HCT116 (cell line): Measurements from ENCODE around the gene PZP. TPM values are rescaled to one million over a fixed set of nuclear protein-coding genes. Genes with fewer than 3 reads are reported as not detected.
"Not testable (repeated sequence)": the region's sequence is repeated elsewhere in the genome, so short reads cannot be mapped to it uniquely, and the experiment has no call there.

Source experiments
- ATAC-seq: fragments of 200-7000 bp; cut with Tn5 transposase; 2 replicates; pipeline ENCODE4 v1.9.1; 2020; ENCODE audit warnings: mild to moderate bottlenecking, moderate library complexity
- BruUV-seq: library from RNA; stranded (reverse); fragments of 400-500 nt; replicated peaks from 2 replicates; lab custom pipeline; 2021; lab: Mats Ljungman, UMichigan
- CTCF ChIA-PET: fragments of 300-600 bp; sonication (Branson Sonifier 250); formaldehyde crosslinking; loops from one replicate; lab custom pipeline; 2021; ENCODE audit warnings: antibody characterized with exemption; lab: Charles Lee
- POLR2A ChIA-PET: fragments of 300-600, 350-600 bp; sonication (Branson Sonifier 250); formaldehyde crosslinking; loops from one replicate; lab custom pipeline; 2021; ENCODE audit warnings: antibody characterized with exemption; lab: Charles Lee
- RAD21 ChIA-PET, 2 experiments: fragments of 300-600 bp; sonication (Branson Sonifier 250); formaldehyde crosslinking; loops; one replicate each; lab custom pipeline; 2023; ENCODE audit warnings: low total read pairs in 2 of 2; ENCODE audit not compliant: uncharacterized antibody in 2 of 2, unreplicated experiment in 2 of 2, low non-redundant PET in 1 of 2; lab: Charles Lee
- DNase-seq: peaks from one replicate; pipeline ENCODE4 v3.0.0-alpha.2; 2010; ENCODE audit warnings: low read depth, low spot score
- H2AFZ ChIP-seq: fragments of 200-600 bp; shearing (Covaris generic), sonication (generic); 2 replicates; pipeline ENCODE4 v1.6.1; 2017; ENCODE audit warnings: low read depth, mixed run types, mixed read lengths, antibody characterized with exemption, low read length; ENCODE audit not compliant: poor library complexity, severe bottlenecking
- H3K27ac ChIP-seq: 2 replicates; pipeline ENCODE4 v1.5.1; 2012; ENCODE audit warnings: low read depth, low read length
- H3K27me3 ChIP-seq: fragments of 200-600 bp; sonication (generic); 2 replicates; pipeline ENCODE4 v1.6.1; 2016; ENCODE audit warnings: mixed run types, low read length, mixed read lengths; ENCODE audit not compliant: insufficient read depth
- H3K36me3 ChIP-seq, 2 experiments: fragments of 200-500 bp in 1 of 2; fragments of 200-600 bp in 1 of 2; sonication (Bioruptor generic) in 1 of 2; sonication (generic) in 1 of 2; 2 replicates each; pipeline versions ENCODE4 v1.5.1 to v1.6.1; 2014 to 2016; ENCODE audit warnings: low read length in 2 of 2, inconsistent platforms in 1 of 2, mixed read lengths in 1 of 2, mixed run types in 1 of 2; ENCODE audit not compliant: insufficient read depth in 2 of 2, control insufficient read depth in 1 of 2
- H3K4me1 ChIP-seq, 2 experiments: fragments of 200-600 bp in 1 of 2; sonication (generic) in 1 of 2; 2 replicates each; pipeline versions ENCODE4 v1.5.1 to v1.6.1; 2012 to 2017; ENCODE audit warnings: low read length in 2 of 2, inconsistent platforms in 1 of 2, mild to moderate bottlenecking in 1 of 2, mixed read lengths in 1 of 2, mixed run types in 1 of 2, moderate library complexity in 1 of 2; ENCODE audit not compliant: insufficient read depth in 2 of 2, control insufficient read depth in 1 of 2
- H3K4me2 ChIP-seq: fragments of 200-600 bp; sonication (generic); 2 replicates; pipeline ENCODE4 v1.6.1; 2017; ENCODE audit warnings: mixed run types, low read length, mixed read lengths
- H3K4me3 ChIP-seq, 2 experiments: fragments of 200-600 bp in 1 of 2; sonication (generic) in 1 of 2; replicated peaks in 1 of 2; 2 replicates each; pipeline ENCODE4 v1.5.1; 2011 to 2016; ENCODE audit warnings: low read length in 2 of 2, control low read depth in 1 of 2, low read depth in 1 of 2, mild to moderate bottlenecking in 1 of 2, mixed read lengths in 1 of 2, mixed run types in 1 of 2
- H3K79me2 ChIP-seq: fragments of 200-600 bp; sonication (generic); 2 replicates; pipeline ENCODE4 v1.6.1; 2017; ENCODE audit warnings: mild to moderate bottlenecking, mixed run types, low read length, moderate library complexity, mixed read lengths; ENCODE audit not compliant: insufficient read depth
- H3K9ac ChIP-seq: fragments of 200-600 bp; sonication (generic); 2 replicates; pipeline ENCODE4 v1.6.1; 2016; ENCODE audit warnings: low read length, mixed read lengths
- H3K9me2 ChIP-seq: fragments of 200-600 bp; sonication (generic), shearing (Covaris generic); 2 replicates; pipeline ENCODE4 v1.6.1; 2017; ENCODE audit warnings: mixed run types, mild to moderate bottlenecking, moderate library complexity; ENCODE audit not compliant: insufficient read depth
- H3K9me3 ChIP-seq, 2 experiments: fragments of 200-500 bp in 1 of 2; fragments of 200-600 bp in 1 of 2; sonication (Bioruptor generic) in 1 of 2; sonication (generic) in 1 of 2; 2 replicates each; pipeline ENCODE4 v1.6.1; 2014 to 2017; ENCODE audit warnings: low read length in 2 of 2, mixed read lengths in 2 of 2, inconsistent platforms in 1 of 2, low read depth in 1 of 2, mild to moderate bottlenecking in 1 of 2, mixed run types in 1 of 2, moderate library complexity in 1 of 2; ENCODE audit not compliant: control insufficient read depth in 1 of 2, insufficient read depth in 1 of 2
- H4K20me1 ChIP-seq: fragments of 200-600 bp; sonication (generic), shearing (Covaris generic); 2 replicates; pipeline ENCODE4 v1.6.1; 2017; ENCODE audit warnings: mixed run types, mild to moderate bottlenecking, moderate library complexity; ENCODE audit not compliant: insufficient read depth
- POLR2AphosphoS5 ChIP-seq: IDR thresholded peaks from 2 replicates; pipeline ENCODE4 v1.6.1; 2011; ENCODE audit warnings: mild to moderate bottlenecking, low read depth, low read length, moderate library complexity
- ZFX ChIP-seq: fragments of 450-650 bp; IDR thresholded peaks from 2 replicates; pipeline ENCODE4 v1.6.1; 2017
- intact Hi-C: fragments of 100-400 bp; cut with micrococcal nuclease; formaldehyde crosslinking; loops from 2 replicates; pipeline ENCODE4 v1.10.0; 2022
- total RNA-seq: library from RNA; stranded (reverse); gene quantifications from one replicate; pipeline ENCODE4 v1.2.1, GENCODE V29; 2021; ENCODE audit not compliant: unreplicated experiment
- TF ChIP-seq, protein P1 (sequence below): IDR thresholded peaks from 2 replicates; pipeline ENCODE4 v1.6.1; 2012; ENCODE audit warnings: low read depth
- TF ChIP-seq, protein P2 (sequence below): IDR thresholded peaks from 2 replicates; pipeline ENCODE4 v1.6.1; 2012
- TF ChIP-seq, protein P3 (sequence below): IDR thresholded peaks from 2 replicates; pipeline ENCODE4 v1.6.1; 2011; ENCODE audit warnings: mild to moderate bottlenecking, low read length, moderate library complexity; ENCODE audit not compliant: insufficient replicate concordance; ENCODE audit errors: extremely low read depth

Gene PZP
- total RNA-seq, 1 experiment from 2014 or later: not detected

DNA sequence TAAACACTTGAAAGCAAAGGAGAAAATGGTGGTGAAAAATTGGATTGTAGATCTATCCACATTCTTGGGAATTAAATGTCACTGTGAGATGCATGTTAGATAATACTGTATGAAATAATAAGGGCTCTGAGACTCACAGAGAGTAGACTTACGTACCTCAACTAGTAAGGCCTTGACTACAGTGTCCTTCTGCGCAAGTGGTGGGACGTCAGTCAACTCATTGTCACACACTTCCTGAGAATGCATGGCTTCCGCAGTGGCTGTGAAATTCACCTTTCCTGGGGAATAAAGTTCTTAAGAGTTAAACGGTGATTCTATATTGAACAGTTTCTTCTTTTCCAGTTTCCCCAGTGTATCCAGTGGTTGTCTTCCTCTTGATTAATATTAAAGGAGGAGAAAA is 32.6 kb upstream of the PZP start (continued):
- TF ChIP-seq, protein P1, sequence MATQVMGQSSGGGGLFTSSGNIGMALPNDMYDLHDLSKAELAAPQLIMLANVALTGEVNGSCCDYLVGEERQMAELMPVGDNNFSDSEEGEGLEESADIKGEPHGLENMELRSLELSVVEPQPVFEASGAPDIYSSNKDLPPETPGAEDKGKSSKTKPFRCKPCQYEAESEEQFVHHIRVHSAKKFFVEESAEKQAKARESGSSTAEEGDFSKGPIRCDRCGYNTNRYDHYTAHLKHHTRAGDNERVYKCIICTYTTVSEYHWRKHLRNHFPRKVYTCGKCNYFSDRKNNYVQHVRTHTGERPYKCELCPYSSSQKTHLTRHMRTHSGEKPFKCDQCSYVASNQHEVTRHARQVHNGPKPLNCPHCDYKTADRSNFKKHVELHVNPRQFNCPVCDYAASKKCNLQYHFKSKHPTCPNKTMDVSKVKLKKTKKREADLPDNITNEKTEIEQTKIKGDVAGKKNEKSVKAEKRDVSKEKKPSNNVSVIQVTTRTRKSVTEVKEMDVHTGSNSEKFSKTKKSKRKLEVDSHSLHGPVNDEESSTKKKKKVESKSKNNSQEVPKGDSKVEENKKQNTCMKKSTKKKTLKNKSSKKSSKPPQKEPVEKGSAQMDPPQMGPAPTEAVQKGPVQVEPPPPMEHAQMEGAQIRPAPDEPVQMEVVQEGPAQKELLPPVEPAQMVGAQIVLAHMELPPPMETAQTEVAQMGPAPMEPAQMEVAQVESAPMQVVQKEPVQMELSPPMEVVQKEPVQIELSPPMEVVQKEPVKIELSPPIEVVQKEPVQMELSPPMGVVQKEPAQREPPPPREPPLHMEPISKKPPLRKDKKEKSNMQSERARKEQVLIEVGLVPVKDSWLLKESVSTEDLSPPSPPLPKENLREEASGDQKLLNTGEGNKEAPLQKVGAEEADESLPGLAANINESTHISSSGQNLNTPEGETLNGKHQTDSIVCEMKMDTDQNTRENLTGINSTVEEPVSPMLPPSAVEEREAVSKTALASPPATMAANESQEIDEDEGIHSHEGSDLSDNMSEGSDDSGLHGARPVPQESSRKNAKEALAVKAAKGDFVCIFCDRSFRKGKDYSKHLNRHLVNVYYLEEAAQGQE: no peak
- no peak for TF ChIP-seq ZFX
- TF ChIP-seq, protein P2, sequence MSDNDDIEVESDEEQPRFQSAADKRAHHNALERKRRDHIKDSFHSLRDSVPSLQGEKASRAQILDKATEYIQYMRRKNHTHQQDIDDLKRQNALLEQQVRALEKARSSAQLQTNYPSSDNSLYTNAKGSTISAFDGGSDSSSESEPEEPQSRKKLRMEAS: no peak
- TF ChIP-seq, protein P3, sequence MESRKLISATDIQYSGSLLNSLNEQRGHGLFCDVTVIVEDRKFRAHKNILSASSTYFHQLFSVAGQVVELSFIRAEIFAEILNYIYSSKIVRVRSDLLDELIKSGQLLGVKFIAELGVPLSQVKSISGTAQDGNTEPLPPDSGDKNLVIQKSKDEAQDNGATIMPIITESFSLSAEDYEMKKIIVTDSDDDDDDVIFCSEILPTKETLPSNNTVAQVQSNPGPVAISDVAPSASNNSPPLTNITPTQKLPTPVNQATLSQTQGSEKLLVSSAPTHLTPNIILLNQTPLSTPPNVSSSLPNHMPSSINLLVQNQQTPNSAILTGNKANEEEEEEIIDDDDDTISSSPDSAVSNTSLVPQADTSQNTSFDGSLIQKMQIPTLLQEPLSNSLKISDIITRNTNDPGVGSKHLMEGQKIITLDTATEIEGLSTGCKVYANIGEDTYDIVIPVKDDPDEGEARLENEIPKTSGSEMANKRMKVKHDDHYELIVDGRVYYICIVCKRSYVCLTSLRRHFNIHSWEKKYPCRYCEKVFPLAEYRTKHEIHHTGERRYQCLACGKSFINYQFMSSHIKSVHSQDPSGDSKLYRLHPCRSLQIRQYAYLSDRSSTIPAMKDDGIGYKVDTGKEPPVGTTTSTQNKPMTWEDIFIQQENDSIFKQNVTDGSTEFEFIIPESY: no peak
- no peak for TF ChIP-seq POLR2AphosphoS5

DNA sequence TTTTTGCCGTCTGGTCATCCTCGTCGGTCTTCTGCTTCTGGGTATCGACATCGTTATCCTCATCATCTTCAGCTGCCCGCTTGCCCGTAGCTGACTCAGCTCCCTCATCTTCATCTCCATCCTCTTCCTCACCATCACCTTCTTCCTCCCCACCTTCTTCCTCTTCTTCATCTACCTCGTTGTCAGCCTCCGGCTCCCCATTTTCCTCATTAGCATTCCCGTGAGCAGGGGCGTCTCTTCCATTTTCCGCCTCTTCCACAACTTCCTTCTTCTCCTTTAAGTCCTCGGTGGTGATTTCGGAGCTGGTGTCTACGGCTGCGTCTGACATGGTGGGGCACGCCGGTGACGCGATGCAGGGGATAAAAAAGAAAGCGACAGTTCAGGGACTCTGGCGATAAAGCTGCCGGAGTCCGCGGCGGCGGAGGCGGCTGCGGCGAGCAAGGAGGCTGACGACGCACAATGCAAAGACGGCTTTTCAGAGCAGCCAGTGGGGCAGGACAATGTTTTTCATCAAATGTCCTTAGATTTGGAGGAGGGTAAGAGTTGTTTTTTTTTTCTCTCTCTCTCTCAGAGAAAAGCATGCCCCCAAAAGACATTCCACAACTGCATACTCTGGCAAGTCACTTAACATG is 31.9 kb upstream of the PZP start:
- H3K4me3 ChIP-seq, POLR2A ChIA-PET: not testable (repeated sequence)

More for the DNA sequence above, 31.9 kb upstream of the PZP start:
- DNase-seq, H3K79me2 ChIP-seq, H3K9ac ChIP-seq, H3K36me3 ChIP-seq, intact Hi-C loops, H3K27ac ChIP-seq, ATAC-seq, H4K20me1 ChIP-seq, H3K9me2 ChIP-seq, CTCF ChIA-PET, H2AFZ ChIP-seq, H3K9me3 ChIP-seq, RAD21 ChIA-PET, BruUV-seq, H3K4me1 ChIP-seq, H3K4me2 ChIP-seq: not testable (repeated sequence)
- H3K27me3 ChIP-seq: peaks cover 62% of the 10 kb centered on the region
